Fibroblast of peridontal ligament (primary cell): Measurements from ENCODE around the gene ANKHD1.
"Not testable (repeated sequence)": the region's sequence is repeated elsewhere in the genome, so short reads cannot be mapped to it uniquely, and the experiment has no call there.

Experiments
- DNase-seq: peaks from one replicate; pipeline ENCODE4 v3.0.0-alpha.2; 2010; ENCODE audit errors: extremely low read depth

Gene ANKHD1

DNA sequence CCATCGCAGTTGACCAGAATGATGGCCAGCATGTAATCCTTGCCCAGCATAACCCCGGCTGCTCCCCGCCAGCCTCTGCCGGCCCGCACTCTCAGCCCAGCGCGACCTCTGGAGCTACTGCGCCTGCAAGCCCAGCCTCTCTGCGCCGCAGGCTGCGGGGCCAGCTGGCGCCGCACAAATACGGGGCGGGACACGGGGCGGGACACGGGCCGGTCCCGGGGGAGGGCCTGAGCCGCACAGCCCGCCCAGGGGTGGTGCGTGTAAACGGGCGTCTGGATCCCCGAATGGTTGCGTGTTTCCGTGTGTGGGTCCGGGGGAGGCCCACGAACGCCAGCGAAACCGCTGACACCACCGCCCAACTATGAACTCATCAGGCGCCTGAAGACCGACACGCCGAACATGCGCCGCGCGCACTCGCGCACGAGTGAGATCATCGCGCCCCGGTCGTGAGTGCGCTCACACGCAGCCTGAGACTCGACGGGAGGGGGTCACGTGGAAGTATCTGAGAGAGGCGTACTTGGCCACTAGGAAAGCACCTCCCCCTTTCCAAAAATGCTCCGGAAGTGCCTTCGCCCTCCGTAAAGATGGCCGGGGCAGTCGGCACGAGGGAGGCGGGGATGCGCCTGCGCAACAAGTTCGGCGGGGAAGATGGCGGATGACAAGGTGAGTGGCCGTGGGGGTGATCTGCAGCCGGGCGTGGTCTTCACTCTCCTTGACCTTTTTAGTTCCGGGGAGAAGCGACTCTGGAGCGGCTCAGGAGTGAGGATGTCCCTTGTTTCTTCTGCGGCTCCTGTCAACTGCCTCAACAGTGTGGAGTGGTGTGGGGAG lies 162.8 kb downstream of the ANKHD1 start, which contains the start of the genes APBB3 and SLC35A4:
APBB3 (minus strand) TSS at position 403 of the 828 bp plus-strand sequence; CDS start at position 50, 353 bp downstream.
SLC35A4 (plus strand) TSS at position 633 of the 828 bp plus-strand sequence. CDS start 2,342 bp downstream, outside the sequence.
- DNase-seq, result peak; percentile 99

DNA sequence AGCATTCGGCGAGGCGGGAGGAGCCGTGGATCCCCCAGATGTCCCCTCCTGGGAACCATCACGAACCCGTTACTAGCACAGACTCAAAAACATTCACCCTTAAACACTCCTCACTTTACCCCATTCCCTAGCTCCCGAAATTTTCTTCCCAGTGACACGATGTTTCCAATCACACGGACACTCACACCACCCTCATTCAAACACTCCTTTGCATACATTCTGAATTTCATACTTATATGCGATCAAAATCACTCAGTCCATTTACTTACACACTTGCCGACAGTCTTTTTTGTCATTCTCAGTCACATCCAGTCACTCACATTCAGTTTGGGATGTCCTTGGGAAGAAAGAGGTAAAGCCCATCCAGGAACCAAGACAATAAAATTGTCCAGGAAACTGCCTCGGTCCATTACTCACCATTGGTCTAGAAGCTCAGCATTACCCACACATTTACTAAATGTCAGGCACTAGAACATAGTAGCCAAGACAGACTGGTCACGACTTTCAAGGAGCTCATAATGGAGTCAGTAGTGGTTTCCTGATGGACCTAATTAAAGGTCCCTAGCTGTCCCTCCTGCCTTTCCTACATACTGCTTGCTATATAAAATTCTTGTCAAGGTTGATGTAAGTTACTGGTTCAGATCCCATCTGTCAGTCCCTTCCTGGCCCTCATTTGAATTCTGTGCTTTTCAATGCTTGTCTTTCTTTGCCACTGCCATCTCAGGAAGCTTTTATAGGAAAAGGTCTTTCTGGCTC lies 163.6 kb downstream of the ANKHD1 start:
- peak; percentile 16 for DNase-seq

DNA sequence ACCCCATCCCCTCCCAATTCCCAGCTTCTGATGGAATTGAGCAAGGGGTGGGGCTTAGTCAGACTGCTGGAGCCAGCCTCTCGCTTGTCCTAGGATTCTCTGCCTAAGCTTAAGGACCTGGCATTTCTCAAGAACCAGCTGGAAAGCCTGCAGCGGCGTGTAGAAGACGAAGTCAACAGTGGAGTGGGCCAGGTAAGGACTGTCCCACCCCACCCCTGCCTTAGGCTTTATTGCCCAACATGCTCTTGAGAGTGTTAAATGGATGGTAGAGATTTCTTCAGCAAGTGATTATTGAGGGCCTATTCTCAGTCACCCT lies 164.1 kb downstream of the ANKHD1 start:
- peak; percentile 24 for DNase-seq

DNA sequence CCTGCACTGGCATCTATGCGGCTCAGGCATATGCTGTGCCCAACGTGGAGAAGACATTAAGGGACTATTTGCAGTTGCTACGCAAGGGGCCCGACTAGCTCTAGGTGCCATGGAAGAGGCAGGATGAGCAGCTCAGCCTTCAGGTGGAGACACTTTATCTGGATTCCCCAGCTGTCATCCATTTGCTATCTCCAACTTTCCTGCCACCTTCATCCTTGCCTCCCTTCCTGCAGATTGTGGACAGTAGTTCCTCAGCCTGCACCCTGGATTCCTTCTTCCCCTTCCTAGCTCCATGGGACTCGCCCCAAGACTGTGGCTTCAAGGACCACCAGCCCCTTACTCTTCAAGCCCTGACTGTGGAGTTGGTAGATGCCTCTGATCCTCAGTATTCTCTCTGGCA lies 165.0 kb downstream of the ANKHD1 start:
- no peak for DNase-seq

DNA sequence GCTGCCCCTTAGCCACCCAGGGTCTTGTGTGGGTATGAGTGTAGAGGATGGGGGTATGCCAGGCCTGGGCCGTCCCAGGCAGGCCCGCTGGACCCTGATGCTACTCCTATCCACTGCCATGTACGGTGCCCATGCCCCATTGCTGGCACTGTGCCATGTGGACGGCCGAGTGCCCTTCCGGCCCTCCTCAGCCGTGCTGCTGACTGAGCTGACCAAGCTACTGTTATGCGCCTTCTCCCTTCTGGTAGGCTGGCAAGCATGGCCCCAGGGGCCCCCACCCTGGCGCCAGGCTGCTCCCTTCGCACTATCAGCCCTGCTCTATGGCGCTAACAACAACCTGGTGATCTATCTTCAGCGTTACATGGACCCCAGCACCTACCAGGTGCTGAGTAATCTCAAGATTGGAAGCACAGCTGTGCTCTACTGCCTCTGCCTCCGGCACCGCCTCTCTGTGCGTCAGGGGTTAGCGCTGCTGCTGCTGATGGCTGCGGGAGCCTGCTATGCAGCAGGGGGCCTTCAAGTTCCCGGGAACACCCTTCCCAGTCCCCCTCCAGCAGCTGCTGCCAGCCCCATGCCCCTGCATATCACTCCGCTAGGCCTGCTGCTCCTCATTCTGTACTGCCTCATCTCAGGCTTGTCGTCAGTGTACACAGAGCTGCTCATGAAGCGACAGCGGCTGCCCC lies 165.6 kb downstream of the ANKHD1 start:
- no peak for DNase-seq

DNA sequence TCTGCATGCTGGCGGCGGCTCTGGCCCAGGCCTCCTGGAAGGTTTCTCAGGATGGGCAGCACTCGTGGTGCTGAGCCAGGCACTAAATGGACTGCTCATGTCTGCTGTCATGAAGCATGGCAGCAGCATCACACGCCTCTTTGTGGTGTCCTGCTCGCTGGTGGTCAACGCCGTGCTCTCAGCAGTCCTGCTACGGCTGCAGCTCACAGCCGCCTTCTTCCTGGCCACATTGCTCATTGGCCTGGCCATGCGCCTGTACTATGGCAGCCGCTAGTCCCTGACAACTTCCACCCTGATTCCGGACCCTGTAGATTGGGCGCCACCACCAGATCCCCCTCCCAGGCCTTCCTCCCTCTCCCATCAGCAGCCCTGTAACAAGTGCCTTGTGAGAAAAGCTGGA lies 166.2 kb downstream of the ANKHD1 start:
- DNase-seq, result no peak

DNA sequence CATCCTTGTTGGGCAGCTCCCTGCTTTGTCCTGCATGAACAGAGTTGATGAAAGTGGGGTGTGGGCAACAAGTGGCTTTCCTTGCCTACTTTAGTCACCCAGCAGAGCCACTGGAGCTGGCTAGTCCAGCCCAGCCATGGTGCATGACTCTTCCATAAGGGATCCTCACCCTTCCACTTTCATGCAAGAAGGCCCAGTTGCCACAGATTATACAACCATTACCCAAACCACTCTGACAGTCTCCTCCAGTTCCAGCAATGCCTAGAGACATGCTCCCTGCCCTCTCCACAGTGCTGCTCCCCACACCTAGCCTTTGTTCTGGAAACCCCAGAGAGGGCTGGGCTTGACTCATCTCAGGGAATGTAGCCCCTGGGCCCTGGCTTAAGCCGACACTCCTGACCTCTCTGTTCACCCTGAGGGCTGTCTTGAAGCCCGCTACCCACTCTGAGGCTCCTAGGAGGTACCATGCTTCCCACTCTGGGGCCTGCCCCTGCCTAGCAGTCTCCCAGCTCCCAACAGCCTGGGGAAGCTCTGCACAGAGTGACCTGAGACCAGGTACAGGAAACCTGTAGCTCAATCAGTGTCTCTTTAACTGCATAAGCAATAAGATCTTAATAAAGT lies 166.9 kb downstream of the ANKHD1 start:
- DNase-seq, result no peak

DNA sequence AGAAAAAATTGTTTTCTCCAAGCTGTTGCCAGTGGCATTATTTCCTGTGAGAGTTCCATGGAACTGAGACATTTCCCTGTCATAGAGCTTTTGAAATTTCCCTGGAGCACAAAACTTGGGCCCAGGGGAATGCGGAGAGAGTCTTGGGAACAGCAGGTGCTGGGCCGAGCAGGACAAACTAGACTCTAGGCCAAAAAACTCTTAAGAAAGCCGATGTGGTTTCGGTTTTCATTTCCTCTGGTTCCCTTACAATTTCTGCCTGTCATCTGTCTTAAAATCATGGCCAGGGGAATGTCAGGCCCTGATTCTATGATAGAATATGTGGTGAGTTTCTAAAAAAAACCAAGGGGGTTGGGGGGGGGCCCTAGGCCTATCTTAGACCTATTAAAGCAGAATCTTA lies 167.6 kb downstream of the ANKHD1 start:
- no peak for DNase-seq

DNA sequence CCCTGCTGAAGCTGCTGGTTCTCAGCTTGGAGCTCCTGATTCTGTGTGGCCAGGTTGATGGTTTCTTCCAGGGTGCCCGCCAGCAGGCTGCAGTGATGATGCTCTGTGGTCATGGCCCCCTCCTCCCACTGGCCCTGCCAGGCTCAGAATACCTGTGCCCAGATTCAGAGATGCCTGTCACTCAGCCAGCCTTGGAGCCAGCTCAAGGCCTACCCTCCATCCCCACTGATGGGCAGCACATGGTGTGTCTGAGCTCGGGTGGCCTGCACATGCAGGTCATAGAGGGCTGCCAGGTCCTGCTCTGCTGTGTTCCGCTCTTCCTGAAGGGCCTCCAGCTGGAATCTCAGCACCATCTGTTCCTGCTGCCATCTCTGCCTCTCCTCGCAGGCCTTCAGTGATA lies 168.4 kb downstream of the ANKHD1 start:
- no peak for DNase-seq

DNA sequence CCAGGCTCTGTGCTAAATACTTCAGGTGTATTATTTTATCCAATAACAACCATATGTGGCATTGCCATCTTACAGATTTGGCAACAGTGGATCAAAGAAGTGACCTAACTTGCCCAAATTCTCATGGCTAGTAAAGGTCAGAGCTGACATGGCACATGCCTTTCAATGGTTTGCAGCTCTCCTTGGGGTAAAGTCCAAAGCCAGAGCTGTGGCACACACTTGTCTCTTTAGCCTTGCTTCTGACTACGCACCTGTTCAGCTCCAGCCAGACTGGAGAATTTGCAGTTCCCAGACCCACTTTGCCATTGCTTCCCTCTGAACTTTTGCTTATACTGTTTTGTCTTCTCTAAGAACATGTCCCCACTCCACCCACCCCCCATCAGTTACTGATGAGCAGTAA lies 168.9 kb downstream of the ANKHD1 start:
- no peak for DNase-seq

DNA sequence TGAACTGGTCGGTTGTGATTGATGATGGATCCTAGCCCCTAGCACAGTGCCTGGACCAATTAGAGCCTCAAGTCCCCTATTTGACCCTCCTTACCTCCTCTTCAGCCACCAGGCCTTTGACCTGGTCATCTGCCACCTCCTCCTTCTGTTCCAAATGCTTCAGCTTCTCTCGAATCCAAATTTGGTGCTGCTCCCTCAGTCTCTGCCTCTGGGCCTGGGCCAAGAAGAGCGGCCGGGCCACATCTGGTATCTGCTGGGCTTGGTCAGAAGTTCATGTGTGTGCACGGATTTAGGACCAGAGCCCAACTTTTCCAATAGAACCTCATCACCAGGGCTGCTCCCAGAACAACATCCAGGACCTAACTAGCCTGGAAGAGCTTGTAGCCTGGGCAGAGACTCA lies 169.5 kb downstream of the ANKHD1 start:
- no peak for DNase-seq

DNA sequence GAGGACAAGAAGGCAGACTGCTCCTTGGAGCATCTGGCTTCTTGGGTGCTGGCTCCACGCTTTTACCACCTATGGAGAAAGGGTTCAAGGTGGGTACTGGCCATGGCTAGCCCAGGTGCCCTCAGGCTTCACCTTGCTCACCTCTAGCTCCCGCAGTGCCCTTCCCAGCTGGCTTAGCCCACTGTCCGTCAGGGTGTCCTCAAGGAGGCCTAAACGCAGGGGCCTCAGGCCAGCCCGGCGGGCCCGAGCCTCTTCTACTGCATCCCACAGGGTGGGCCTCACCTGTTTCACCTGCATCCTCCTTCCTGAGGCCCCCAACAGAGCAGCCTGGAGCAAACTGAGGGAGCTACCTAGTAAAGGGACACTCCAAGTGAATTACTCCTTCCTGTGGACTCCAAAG lies 172.1 kb downstream of the ANKHD1 start:
- DNase-seq, result no peak

DNA sequence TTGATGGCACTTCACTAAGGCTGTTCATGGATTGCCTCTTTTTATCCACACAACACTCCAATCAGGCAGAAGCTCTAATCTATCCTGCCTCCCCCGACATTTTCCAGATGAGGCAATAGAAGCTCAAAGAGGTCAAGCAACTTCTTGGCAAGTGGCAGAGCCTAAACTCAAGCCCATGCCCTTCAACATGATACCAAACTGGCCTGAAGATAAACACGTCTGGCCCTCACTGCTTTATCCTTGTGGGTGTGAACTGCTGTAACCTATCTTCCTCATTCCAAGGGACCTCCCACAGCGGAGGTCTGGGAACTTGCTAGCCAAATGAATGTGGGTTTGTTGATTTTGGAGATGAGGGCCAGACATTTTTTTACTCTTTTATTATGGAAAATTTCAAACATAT lies 172.5 kb downstream of the ANKHD1 start:
- DNase-seq, result no peak

DNA sequence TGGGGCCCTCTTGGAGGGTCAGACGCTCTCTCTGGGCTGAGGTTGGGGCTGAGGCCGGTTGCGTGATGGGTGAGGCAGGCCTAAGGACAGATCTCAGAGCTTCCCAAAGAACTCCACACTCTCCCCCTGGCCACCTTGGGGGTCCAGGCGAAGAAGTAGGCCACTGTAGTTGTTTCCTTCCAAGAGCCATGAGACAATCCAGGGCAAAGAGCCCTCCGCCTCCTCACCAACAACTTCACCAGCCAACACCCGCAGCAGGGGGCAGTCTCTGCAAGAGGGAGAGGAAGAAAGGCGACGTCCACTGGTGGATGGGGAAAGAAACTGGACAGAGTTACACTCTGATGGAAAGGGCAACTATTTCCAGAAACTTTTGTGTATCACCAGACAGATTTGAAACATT lies 173.7 kb downstream of the ANKHD1 start:
- DNase-seq, result peak; percentile 37

DNA sequence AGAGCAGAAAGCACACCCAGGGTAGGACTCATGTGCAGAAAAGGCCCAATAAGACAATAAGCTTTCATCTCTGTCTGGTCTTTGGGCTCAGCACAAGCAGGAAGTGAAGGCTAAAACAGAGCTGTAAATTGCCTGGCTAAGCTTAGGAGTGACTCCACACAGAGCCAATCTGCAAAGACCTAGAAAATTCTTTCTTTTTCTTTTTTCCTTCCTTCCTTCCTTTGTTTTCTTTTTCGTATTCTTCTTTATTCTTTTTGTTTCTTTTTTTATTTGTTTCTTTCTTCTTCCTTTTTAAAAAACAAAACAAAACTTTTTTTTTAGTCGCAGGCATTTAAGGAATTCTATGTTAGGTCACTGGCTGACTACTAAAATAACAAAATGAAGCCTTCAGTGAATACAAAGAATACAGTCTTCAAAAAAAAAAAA lies 175.2 kb downstream of the ANKHD1 start:
- DNase-seq, result no peak

DNA sequence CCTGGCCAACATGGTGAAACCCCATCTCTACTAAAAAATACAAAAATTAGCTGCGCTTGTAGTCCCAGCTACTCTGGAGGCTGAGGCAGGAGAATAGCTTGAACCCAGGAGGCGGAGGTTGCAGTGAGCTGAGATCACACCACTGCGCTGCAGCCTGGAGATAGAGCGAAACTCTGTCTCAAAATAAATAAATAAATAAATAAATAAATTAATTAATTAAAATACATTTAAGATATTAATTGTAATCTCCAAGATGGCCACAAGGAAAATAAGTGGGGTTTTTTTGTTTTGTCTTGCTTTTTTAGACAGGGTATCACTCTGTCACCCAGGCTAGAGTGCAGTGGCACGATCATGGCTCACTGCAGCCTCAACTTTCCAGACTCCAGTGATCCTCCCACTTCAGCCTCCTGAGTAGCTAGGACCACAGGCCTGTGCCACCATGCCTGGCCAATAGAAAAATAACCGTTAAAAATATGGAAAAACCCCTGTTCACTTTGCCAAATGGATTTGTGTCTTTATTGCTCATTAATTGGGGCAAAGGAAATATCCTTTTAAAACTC lies 177.6 kb downstream of the ANKHD1 start:
- DNase-seq, result not testable (repeated sequence)

DNA sequence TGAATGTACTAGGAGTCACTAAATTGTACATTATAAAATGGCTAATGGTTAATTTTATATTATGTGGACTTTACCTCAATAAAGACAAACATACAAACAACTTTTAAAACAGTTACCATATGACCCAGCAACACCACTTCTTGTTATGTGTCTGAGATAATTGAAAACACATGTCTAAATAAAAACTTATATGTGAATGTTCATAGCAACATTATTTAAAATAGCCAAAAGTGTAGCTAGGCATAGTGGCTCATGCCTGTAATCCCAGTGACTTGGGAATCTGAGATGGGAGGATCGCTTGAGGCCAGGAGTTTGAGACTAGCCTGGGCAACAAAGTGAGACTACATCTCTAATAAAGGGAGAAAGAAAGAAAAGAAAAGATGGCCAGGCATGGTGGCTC lies 185.9 kb downstream of the ANKHD1 start:
- DNase-seq, result peak; percentile 38

DNA sequence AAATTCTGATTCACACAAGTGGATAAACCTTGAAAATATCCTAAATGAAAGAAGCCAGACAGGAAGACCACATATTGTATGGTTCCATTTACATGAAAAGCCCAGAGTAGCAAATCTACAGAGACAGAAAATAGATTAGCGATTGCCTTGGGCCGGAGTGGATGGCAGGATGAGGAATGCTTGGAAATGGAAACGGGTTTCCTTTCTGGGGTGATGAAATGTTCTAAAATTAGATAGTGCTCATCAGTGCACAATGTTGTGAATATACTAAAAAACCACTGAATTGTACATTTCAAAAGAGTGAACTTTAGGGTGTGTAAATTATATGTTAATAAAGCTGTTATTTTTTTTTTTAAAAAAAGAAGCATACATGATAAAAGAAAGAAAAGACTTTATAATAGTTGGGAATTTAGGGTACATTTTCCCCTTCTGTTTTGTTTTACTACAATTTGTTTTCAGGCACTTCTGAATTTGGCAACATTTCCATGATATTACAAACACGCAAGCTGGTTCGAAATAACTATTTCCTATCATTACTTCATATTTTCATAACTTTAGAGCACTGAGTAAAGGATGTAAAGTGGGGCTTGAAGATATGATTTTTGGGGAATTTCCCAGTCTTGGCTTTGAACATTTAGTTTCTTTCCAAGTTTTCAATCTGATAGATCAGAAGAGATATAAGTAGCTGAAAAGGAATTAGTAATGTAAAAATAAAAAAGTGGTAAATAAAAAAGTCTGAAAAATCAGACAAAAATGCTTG lies 186.9 kb downstream of the ANKHD1 start:
- DNase-seq, result peak; percentile 56
